ENCODE measurements around the gene GRM1.

DNA sequence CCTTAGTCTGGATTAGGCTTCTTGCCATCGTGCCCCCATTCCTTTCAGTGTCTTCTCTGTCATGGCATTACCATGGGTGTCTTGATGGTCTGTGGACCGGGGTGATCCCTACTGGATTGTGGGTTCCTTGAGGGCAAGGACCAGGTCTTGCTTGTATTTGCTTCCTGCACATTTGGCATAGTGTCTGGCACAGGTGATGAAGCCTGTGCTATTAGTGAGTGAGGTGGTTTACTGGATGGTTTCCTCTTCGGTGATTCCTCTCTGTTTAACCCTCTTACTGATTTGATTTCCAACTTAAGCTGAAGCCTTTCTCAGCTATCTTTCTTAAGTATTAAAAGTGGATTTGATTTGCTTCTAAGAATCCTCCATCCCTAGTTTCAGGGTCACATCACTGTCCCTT lies 162.3 kb downstream of the GRM1 start:
- TF ChIP-seq POLR2A (IDR thresholded peaks at IDR 0.05): no peak
- TF ChIP-seq, protein P1, sequence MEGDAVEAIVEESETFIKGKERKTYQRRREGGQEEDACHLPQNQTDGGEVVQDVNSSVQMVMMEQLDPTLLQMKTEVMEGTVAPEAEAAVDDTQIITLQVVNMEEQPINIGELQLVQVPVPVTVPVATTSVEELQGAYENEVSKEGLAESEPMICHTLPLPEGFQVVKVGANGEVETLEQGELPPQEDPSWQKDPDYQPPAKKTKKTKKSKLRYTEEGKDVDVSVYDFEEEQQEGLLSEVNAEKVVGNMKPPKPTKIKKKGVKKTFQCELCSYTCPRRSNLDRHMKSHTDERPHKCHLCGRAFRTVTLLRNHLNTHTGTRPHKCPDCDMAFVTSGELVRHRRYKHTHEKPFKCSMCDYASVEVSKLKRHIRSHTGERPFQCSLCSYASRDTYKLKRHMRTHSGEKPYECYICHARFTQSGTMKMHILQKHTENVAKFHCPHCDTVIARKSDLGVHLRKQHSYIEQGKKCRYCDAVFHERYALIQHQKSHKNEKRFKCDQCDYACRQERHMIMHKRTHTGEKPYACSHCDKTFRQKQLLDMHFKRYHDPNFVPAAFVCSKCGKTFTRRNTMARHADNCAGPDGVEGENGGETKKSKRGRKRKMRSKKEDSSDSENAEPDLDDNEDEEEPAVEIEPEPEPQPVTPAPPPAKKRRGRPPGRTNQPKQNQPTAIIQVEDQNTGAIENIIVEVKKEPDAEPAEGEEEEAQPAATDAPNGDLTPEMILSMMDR (IDR thresholded peaks at IDR 0.05): no peak

Data from adrenal gland (tissue), 5 donors.